AG09309 (cell line): ENCODE measurements around the gene ALDH5A1.
"Not testable (repeated sequence)": the region's sequence is repeated elsewhere in the genome, so short reads cannot be mapped to it uniquely, and the experiment has no call there.

Source experiments
- DNase-seq: peaks from one replicate; pipeline ENCODE4 v3.0.0-alpha.2; 2010; ENCODE audit warnings: low read depth
- H3K4me3 ChIP-seq: 2 replicates; pipeline ENCODE4 v1.5.1; 2011; ENCODE audit warnings: mild to moderate bottlenecking, low read depth, low read length, moderate library complexity; ENCODE audit not compliant: control insufficient read depth
- TF ChIP-seq, protein P1 (sequence below): IDR thresholded peaks from 2 replicates; pipeline ENCODE4 v1.5.1; 2011; ENCODE audit warnings: mild to moderate bottlenecking, low read depth, low read length, inconsistent platforms; ENCODE audit not compliant: insufficient read depth, control insufficient read depth; ENCODE audit errors: missing control alignments

Gene ALDH5A1

GRCh38 chr6:24501914-24502313 lies 7.1 kb downstream of the ALDH5A1 start:
- TF ChIP-seq, protein P1, sequence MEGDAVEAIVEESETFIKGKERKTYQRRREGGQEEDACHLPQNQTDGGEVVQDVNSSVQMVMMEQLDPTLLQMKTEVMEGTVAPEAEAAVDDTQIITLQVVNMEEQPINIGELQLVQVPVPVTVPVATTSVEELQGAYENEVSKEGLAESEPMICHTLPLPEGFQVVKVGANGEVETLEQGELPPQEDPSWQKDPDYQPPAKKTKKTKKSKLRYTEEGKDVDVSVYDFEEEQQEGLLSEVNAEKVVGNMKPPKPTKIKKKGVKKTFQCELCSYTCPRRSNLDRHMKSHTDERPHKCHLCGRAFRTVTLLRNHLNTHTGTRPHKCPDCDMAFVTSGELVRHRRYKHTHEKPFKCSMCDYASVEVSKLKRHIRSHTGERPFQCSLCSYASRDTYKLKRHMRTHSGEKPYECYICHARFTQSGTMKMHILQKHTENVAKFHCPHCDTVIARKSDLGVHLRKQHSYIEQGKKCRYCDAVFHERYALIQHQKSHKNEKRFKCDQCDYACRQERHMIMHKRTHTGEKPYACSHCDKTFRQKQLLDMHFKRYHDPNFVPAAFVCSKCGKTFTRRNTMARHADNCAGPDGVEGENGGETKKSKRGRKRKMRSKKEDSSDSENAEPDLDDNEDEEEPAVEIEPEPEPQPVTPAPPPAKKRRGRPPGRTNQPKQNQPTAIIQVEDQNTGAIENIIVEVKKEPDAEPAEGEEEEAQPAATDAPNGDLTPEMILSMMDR: no peak
- no peak overlapping the region for H3K4me3 ChIP-seq
- DNase-seq: no peak

- H3K4me3 ChIP-seq: no peak overlapping the region
- DNase-seq: no peak
- TF ChIP-seq, protein P1: no peak
Observed at GRCh38 chr6:24504287-24504648, 9.5 kb downstream of the ALDH5A1 start.

DNA sequence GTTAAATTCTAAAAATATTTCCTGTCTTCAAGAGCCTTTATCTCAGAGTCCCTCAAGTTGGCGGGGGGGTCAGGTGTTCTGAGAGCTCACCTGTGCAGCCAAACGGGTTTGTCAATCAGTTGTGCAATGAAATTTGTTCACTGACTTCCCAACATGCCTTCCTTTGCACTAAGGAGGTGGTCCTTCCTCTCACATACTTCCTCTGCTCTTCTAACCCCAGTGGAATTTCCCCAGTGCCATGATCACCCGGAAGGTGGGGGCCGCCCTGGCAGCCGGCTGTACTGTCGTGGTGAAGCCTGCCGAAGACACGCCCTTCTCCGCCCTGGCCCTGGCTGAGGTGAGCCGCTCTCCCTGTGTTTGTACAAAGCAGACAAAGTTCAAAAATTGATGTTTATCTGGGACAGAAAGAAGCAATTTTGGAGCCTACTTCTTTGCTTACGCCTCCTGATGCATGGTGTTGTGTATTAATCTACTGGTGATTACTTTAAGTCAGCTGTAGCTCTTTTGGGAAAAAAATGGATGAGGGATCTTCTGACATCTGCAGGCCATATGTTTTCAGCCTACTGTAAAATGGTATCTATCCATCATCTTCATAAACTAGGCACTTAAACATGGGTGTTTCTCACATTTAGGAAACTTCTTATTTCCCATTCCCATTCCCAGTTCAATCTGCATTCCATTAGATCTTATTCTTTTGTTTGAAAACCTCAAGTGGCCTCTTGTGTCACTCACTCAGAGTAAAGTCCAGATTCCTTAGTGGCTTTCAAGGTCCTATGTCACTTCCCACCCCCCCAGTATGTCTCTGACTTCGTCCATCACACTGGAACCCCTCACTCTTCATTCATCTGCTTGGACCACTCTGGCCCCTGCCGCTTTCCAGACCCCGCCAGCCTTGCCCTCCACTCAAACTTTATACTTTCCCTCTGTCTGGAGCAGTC lies 10.1 kb downstream of the ALDH5A1 start:
- DNase-seq: no peak
- no peak overlapping the region for H3K4me3 ChIP-seq
- TF ChIP-seq, protein P1: no peak

DNA sequence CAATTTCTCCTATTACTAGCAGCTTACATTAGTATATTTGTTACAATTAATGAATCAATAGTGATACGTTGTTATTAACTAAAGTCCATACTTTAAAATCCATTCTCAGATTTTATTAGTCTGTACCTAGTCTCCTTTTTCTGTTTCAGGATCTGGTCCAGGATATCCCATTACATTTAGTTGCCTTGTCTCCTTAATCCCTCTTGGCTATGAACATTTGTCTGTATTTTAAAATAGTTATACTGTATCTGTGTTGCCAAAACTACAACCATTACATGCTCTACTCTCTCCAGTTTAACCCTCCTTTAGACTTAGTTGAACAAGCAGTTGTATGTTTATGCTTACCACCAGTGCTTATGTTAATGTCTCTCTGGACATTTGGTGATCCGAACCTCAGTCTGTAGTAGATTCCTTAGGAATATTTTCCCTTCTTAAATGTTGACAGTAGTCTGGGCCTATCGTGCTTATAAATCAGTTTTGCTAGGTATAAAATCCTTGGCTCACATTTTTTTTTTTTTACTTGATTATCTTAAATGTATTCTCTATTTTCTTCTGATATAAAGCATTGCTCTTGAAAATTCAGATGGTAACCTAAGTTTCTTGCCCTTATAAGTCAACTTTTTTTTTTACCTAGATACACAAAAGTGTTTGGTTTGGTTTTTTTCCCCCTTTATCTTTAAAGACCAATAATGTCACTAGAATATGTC lies 12.2 kb downstream of the ALDH5A1 start:
- no peak for DNase-seq
- TF ChIP-seq, protein P1: no peak
- H3K4me3 ChIP-seq: no peak overlapping the region

DNA sequence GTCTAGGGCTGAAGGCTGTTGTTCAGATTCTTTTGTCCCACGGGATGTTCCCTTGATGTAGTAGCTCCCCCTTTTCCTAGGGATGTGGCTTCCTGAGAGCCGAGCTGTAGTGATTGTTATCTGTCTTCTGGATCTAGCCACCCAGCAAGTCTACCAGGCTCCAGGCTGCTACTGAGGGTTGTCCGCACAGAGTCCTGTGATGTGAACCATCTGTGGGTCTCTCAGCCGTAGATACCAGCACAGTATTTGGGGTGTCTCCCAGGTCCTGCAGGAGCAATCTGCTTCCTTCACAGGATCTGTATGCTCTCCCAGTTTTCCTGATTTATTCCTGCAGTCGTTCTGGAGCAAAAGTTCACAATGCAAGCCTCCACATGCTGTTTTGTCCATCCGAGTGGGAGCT lies 17.2 kb downstream of the ALDH5A1 start:
- not testable (repeated sequence) for DNase-seq, H3K4me3 ChIP-seq

- H3K4me3 ChIP-seq: no peak overlapping the region
- TF ChIP-seq, protein P1: no peak
- no peak for DNase-seq
Observed at GRCh38 chr6:24513602-24514001, 18.8 kb downstream of the ALDH5A1 start.

DNA sequence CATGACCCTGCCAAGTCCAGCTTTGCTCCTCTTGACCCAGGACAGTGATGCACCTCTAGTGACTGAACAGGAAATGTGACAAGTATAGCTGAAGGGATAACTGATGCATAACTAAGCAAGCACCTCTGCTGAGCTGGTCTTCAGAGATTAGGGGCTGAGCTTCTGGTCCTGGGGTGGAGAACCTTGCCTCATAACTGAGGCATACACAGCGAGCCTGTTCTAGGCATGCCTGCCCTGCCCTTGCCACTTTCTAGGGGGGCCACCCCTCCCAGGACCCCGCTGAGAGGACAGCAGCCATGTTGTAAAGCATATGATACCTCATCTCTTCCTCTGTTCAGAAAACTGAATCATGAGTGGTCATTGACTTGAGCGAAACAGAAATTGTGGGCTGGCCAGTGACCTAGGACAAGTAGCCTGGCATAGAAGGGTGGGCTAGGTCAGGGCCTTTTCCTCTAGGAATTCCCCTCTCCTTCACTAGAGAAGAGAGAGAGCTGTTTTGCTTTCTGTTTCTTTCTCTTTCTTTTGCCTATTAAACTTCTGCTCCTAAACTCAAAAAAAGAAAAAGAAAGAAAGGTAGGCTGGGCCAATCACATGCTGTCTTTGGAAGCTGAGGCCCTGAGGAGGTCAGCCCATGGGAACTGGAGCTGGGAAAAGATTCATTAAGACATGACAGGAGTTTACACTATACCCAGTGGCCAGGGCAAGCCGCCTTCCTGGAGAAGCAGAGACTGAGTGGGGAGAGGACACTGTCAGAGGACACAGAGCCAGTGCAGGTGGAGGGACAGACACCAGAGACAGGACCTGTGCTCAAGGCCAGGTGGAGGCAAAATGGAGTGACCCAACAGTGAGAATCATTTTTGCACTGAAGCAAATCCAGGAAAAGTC lies 23.1 kb downstream of the ALDH5A1 start:
- TF ChIP-seq, protein P1: no peak
- DNase-seq: no peak
- no peak overlapping the region for H3K4me3 ChIP-seq
